HS-5 (cell line): ENCODE measurements around the gene ARFGAP3.

Experiments used
- DNase-seq: peaks from one replicate; pipeline ENCODE4 v3.0.0-alpha.2; 2012; ENCODE audit warnings: low read depth

Gene ARFGAP3, protein sequence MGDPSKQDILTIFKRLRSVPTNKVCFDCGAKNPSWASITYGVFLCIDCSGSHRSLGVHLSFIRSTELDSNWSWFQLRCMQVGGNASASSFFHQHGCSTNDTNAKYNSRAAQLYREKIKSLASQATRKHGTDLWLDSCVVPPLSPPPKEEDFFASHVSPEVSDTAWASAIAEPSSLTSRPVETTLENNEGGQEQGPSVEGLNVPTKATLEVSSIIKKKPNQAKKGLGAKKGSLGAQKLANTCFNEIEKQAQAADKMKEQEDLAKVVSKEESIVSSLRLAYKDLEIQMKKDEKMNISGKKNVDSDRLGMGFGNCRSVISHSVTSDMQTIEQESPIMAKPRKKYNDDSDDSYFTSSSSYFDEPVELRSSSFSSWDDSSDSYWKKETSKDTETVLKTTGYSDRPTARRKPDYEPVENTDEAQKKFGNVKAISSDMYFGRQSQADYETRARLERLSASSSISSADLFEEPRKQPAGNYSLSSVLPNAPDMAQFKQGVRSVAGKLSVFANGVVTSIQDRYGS

GRCh38 chr22:42856865-42857704, at the start of gene ARFGAP3:
Gene ARFGAP3 (minus strand): TSS chr22:42857273. CDS start chr22:42857182, 91 bp downstream.
- DNase-seq = peak; percentile 70

- no peak for DNase-seq
These were observed 48.7 kb upstream of the ARFGAP3 start for GRCh38 chr22:42905702-42906183.

DNA sequence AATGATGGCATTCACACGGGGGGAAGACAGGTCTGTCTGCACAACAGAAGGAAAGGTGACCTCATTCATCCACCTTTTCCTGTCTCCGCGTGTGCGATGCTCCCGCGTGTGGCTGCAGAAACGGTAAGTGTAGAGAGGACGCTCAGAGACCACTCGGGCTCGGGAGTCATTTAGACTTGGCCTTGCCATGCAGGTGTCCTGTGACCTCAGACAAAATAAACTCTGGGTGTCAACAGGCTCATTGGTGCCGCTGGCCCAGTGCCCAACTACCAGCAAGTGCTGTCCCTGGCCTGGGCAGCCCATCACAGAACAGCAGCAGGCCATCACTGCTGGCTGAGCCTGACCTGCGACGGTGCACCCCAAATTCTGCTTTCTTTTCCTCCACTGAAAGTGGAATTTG, 48.1 kb upstream of the ARFGAP3 start:
- DNase-seq = no peak

GRCh38 chr22:42904050-42904449, 47.0 kb upstream of the ARFGAP3 start:
- no peak for DNase-seq

GRCh38 chr22:42902875-42903510, 45.9 kb upstream of the ARFGAP3 start:
- no peak for DNase-seq

DNA sequence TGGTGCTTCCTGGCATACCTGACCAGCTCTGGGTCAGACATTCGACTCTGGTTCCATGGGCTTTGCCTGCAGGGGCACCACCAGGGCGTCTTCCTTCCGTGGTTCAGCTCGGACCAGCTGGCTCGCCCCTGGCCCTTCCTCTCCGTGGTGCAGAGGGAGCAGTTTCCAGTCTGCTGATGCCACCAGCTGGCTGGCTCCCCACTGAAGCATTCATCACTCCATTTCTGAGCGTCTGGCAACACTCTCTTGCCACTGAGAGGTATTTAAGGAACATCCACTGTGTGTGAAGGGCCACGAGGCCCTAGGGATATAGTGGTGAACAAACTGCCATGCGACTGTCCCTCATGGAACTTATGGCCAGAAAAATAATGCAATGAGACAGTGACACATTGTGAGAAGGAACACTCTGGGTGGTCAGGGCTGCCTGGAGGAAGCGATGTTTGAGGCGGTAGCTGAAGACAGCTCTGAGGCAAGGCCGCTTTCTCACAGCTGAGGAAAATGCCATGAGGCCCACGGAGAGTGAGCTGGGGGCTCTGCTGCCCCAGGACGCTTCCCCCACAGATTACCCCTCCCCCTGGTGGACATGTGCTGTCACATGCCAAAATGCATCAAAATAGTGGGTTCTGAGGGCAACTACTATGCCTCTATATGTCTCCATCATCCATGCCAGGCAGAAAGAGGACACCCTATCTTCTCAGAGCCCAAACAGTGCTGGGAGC, 44.9 kb upstream of the ARFGAP3 start:
- DNase-seq = no peak

GRCh38 chr22:42897960-42898359, 40.9 kb upstream of the ARFGAP3 start:
- no peak for DNase-seq

GRCh38 chr22:42895541-42895981, 38.5 kb upstream of the ARFGAP3 start:
- DNase-seq = no peak

GRCh38 chr22:42895087-42895486, 38.0 kb upstream of the ARFGAP3 start:
- DNase-seq = no peak

DNA sequence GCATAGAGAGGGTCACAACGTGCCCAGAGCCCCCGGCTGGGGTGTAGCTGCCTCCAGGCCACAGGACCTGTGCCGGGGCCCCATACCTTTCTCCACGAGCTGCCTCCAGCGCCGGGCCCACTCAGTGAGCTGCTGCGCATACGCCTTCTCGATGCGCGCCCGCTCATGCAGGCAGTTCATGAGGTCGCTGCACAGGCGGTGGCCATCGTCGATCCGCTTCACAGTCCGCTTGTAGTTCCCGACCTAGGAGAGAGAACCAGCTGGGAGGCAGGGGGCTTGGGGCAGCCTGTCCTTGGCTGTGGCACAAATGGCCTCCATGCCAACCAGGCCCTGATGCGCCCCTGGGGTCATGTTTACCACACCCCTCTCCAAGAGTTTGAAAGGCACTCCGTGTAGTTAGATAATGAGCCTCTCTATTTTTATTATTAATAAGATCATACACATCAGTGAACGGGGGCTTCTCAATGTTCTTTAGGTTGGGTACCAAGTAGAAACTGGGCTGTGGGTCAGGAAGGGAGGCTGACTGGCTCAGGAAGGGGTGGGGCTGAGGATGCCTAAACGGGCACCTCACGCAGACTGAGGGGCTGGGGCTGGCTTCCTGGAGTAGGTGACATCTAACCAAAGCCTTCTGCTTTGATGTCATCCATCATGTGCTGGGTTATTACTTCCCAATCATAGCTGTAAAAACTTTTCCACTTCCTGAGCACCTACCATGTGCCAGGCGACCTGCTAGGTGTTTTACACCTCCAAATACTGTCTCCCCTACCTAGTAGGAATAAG, 36.5 kb upstream of the ARFGAP3 start:
- DNase-seq = no peak

- no peak for DNase-seq
These were observed 35.7 kb upstream of the ARFGAP3 start for GRCh38 chr22:42892571-42893316.

DNA sequence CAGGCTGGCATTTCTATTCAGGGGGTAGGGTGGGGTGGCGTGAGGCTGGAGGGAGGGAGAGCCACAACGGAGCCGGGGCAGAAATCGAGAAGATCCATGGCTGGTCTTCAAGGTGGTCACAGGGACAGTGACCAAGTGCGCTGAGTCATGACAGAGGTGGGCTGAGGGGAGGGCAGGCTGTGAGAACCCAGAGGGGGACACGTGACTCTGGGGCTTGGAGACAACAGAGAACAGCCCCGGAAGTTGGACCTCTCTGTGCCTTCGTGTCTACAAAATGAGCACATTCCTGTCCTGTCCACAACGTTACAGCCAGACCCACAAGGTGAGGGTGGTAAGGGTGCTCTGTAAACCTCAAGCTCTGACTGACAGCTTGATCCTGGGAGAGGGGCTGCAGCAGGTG, 35.1 kb upstream of the ARFGAP3 start:
- DNase-seq = no peak

GRCh38 chr22:42891696-42892095, 34.6 kb upstream of the ARFGAP3 start:
- no peak for DNase-seq

- DNase-seq = no peak
These were observed 33.9 kb upstream of the ARFGAP3 start for GRCh38 chr22:42891008-42891407.

DNA sequence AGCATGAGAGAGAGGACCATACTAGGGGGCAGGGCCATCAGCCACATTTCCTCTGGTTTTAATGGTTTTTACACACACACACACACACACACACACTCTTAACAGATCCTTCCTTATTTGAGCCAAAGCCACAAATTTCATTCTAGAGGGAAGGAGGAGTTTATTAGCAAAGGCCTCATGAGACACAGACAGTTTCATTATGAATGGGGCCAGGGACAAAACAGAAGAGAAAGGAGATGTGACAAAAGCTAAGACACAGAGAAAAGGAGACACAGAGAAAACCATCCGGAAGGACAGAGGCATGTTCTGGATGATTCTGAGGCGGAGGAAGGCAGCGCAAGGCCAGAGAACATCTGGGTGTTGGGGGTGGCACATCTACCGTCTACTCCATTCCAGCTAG, 32.2 kb upstream of the ARFGAP3 start:
- no peak for DNase-seq

- no peak for DNase-seq
These were observed 30.7 kb upstream of the ARFGAP3 start for GRCh38 chr22:42887523-42888507.

DNA sequence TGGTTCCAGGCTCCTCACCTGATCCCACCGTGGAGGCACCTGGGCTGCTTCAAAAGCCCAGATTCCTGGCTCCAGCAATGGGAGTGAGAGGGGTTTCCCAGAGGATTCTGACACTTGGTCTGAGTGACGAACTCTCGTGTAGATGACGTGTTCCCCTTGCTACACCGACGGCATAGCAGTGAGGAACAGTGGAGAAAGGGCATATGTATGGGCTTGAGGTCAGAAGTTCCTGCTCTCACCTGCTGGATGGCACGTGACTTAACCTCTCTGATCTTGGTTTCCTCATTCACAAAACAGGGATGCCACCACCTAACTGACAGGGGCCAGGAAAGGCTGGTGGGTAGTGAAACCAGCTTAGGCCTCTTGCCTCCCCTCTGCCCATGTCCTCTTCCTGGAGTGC, 30.0 kb upstream of the ARFGAP3 start:
- DNase-seq = no peak

DNA sequence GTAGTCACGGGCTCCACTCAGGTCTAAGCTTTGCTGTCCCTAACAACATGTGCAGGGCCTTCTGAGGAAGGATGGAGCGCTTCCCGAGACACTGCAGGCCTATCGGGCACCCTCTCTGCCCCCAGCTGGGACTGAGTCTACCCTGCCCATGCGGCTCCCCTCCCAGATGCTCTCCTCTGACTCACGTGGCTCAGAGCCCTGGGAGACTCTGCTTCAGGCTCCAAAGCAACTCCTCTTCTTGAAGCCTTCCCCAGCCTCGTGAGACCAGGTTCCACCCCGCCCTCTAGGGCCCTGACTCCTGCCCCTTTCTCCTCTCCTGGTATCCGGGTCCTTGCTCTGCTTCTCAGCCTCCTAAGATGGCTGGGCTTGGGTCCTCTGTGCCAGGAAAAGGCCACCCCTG, 28.4 kb upstream of the ARFGAP3 start:
- DNase-seq = no peak
